IMR-90 (cell line): ENCODE measurements around the gene IQCK. TPM values are rescaled to one million over a fixed set of nuclear protein-coding genes. Genes with fewer than 3 reads are reported as not detected.

Source experiments
- ATAC-seq: fragments of 200-7000 bp; cut with Tn5 transposase; 2 replicates; pipeline ENCODE4 v1.9.1; 2020; ENCODE audit warnings: low read depth, mild to moderate bottlenecking, moderate library complexity
- BruUV-seq: library from RNA; stranded (reverse); fragments of 400-500 nt; replicated peaks from 2 replicates; lab custom pipeline; 2021; lab: Mats Ljungman, UMichigan
- CTCF ChIA-PET: fragments of 300-600 bp; formaldehyde crosslinking; extraction: SDS; loops from one replicate; lab custom pipeline; 2021; ENCODE audit warnings: antibody characterized with exemption; lab: Yijun Ruan, JAX
- POLR2A ChIA-PET: fragments of 300-600 bp; sonication (Branson Sonifier 250); formaldehyde crosslinking; loops from one replicate; lab custom pipeline; 2022; ENCODE audit warnings: antibody characterized with exemption; ENCODE audit not compliant: unreplicated experiment; lab: Charles Lee
- DNase-seq: peaks from one replicate; pipeline ENCODE4 v3.0.0; 2013
- H2AFZ ChIP-seq: replicated peaks from 2 replicates; pipeline ENCODE3; 2013; ENCODE audit warnings: low read length, mild to moderate bottlenecking; ENCODE audit not compliant: poor library complexity
- H2AK5ac ChIP-seq: 2 replicates; pipeline ENCODE4 v1.6.1; 2013; ENCODE audit warnings: low read depth, low read length, inconsistent platforms
- H2AK9ac ChIP-seq: replicated peaks from 2 replicates; pipeline ENCODE3; 2013; ENCODE audit warnings: mild to moderate bottlenecking, low read depth, low read length, moderate library complexity; ENCODE audit not compliant: poor library complexity
- H2BK120ac ChIP-seq: 2 replicates; pipeline ENCODE4 v1.6.1; 2013; ENCODE audit warnings: low read depth, low read length, inconsistent platforms
- H2BK15ac ChIP-seq: 3 replicates; pipeline ENCODE4 v1.6.1; 2013; ENCODE audit warnings: low read depth, low read length, inconsistent platforms
- H2BK20ac ChIP-seq: 2 replicates; pipeline ENCODE4 v1.6.1; 2013; ENCODE audit warnings: low read depth, mild to moderate bottlenecking, inconsistent platforms, low read length, moderate library complexity
- H2BK5ac ChIP-seq: 2 replicates; pipeline ENCODE4 v1.6.1; 2013; ENCODE audit warnings: mild to moderate bottlenecking, low read depth, low read length, inconsistent platforms; ENCODE audit not compliant: poor library complexity, severe bottlenecking
- H3K14ac ChIP-seq: replicated peaks from 2 replicates; pipeline ENCODE4 v1.6.1; 2013; ENCODE audit warnings: low read depth, low read length, inconsistent platforms
- H3K18ac ChIP-seq: 2 replicates; pipeline ENCODE4 v1.6.1; 2013; ENCODE audit warnings: low read depth, low read length, control low read depth
- H3K23ac ChIP-seq: 2 replicates; pipeline ENCODE4 v1.6.1; 2013; ENCODE audit warnings: low read depth, low read length, inconsistent platforms
- H3K27ac ChIP-seq: 2 replicates; pipeline ENCODE4 v1.5.1; 2013; ENCODE audit warnings: mild to moderate bottlenecking, control low read depth, low read length; ENCODE audit not compliant: insufficient read depth
- H3K27me3 ChIP-seq: 2 replicates; pipeline ENCODE4 v1.6.1; 2013; ENCODE audit warnings: low read length; ENCODE audit not compliant: control insufficient read depth, insufficient read depth
- H3K36me3 ChIP-seq: 2 replicates; pipeline ENCODE4 v1.6.1; 2013; ENCODE audit warnings: low read length, mixed read lengths; ENCODE audit not compliant: control insufficient read depth, insufficient read depth
- H3K4ac ChIP-seq: 2 replicates; pipeline ENCODE4 v1.6.1; 2013; ENCODE audit warnings: low read depth, low read length, inconsistent platforms
- H3K4me1 ChIP-seq: 2 replicates; pipeline ENCODE4 v1.6.1; 2013; ENCODE audit warnings: low read length, mixed read lengths; ENCODE audit not compliant: control insufficient read depth, insufficient read depth
- H3K4me2 ChIP-seq: 2 replicates; pipeline ENCODE4 v1.6.1; 2013; ENCODE audit warnings: low read depth, mild to moderate bottlenecking, control low read depth, low read length, moderate library complexity
- H3K4me3 ChIP-seq: 2 replicates; pipeline ENCODE4 v1.5.1; 2013; ENCODE audit warnings: low read depth, mild to moderate bottlenecking, control low read depth, low read length, moderate library complexity; ENCODE audit not compliant: insufficient read depth
- H3K56ac ChIP-seq: 2 replicates; pipeline ENCODE4 v1.6.1; 2013; ENCODE audit warnings: low read length, inconsistent platforms; ENCODE audit not compliant: insufficient read depth; ENCODE audit errors: extremely low read depth
- H3K79me1 ChIP-seq, 2 experiments: 2 replicates each; pipeline ENCODE4 v1.6.1; 2013; ENCODE audit warnings: low read length in 2 of 2, inconsistent platforms in 1 of 2, low read depth in 1 of 2
- H3K9ac ChIP-seq: 2 replicates; pipeline ENCODE4 v1.6.1; 2013; ENCODE audit warnings: low read depth, low read length, control low read depth
- H3K9me1 ChIP-seq: 2 replicates; pipeline ENCODE4 v1.6.1; 2013; ENCODE audit warnings: low read length, inconsistent platforms; ENCODE audit not compliant: insufficient read depth
- H3K9me3 ChIP-seq: 2 replicates; pipeline ENCODE4 v1.6.1; 2013; ENCODE audit warnings: low read length; ENCODE audit not compliant: control insufficient read depth, insufficient read depth
- H4K20me1 ChIP-seq: 2 replicates; pipeline ENCODE4 v1.6.1; 2013; ENCODE audit warnings: low read length, inconsistent platforms; ENCODE audit not compliant: insufficient read depth
- H4K5ac ChIP-seq: 2 replicates; pipeline ENCODE4 v1.6.1; 2013; ENCODE audit warnings: mild to moderate bottlenecking, low read depth, low read length, control low read depth
- H4K8ac ChIP-seq, 2 experiments: 2 replicates each; pipeline ENCODE4 v1.6.1; 2013; ENCODE audit warnings: low read depth in 2 of 2, low read length in 2 of 2, control low read depth in 1 of 2, inconsistent platforms in 1 of 2
- H4K91ac ChIP-seq: 2 replicates; pipeline ENCODE4 v1.6.1; 2013; ENCODE audit warnings: low read depth, low read length, inconsistent platforms; ENCODE audit not compliant: insufficient read depth
- BHLHE40 ChIP-seq: fragments of 150-350 bp; IDR thresholded peaks from 2 replicates; pipeline ENCODE4 v1.6.1; 2016; ENCODE audit warnings: mild to moderate bottlenecking, low read depth, low read length
- CEBPB ChIP-seq: IDR thresholded peaks from 2 replicates; pipeline ENCODE4 v1.6.1; 2012; ENCODE audit warnings: low read depth, low read length, improper control_type of control experiment
- CHD1 ChIP-seq: IDR thresholded peaks from 2 replicates; pipeline ENCODE4 v1.6.1; 2012; ENCODE audit warnings: low read depth, low read length, improper control_type of control experiment
- MAFK ChIP-seq: IDR thresholded peaks from 2 replicates; pipeline ENCODE4 v1.6.1; 2012; ENCODE audit warnings: low read depth, low read length, improper control_type of control experiment
- MAZ ChIP-seq: IDR thresholded peaks from 2 replicates; pipeline ENCODE4 v1.6.1; 2012; ENCODE audit warnings: low read depth, mild to moderate bottlenecking, low read length, improper control_type of control experiment, moderate library complexity, borderline replicate concordance
- MXI1 ChIP-seq: IDR thresholded peaks from 2 replicates; pipeline ENCODE4 v1.6.1; 2012; ENCODE audit warnings: low read depth, mild to moderate bottlenecking, low read length, moderate library complexity, borderline replicate concordance
- POLR2A ChIP-seq: IDR thresholded peaks from 2 replicates; pipeline ENCODE4 v1.6.1; 2012; ENCODE audit warnings: mild to moderate bottlenecking, low read depth, low read length
- RAD21 ChIP-seq: IDR thresholded peaks from 2 replicates; pipeline ENCODE4 v1.6.1; 2012; ENCODE audit warnings: low read length, improper control_type of control experiment
- RCOR1 ChIP-seq: IDR thresholded peaks from 2 replicates; pipeline ENCODE4 v1.6.1; 2012; ENCODE audit warnings: mild to moderate bottlenecking, low read length, improper control_type of control experiment; ENCODE audit not compliant: insufficient replicate concordance
- WGBS, 2 experiments: methylation state at CpG; one replicate each; pipeline versions ENCODE4 v1.1.5 to v1.1.7; 2013; ENCODE audit warnings: missing lambda C conversion rate in 2 of 2; ENCODE audit not compliant: insufficient read length in 1 of 2; ENCODE audit errors: extremely low coverage in 2 of 2; 5-methylcytosine and 5-hydroxymethylcytosine counted together
- dilution Hi-C: fragments of 300-500 bp; cut with HindIII; formaldehyde crosslinking; loops from one replicate; pipeline ENCODE4 v1.14.3; 2018; ENCODE audit warnings: low sequenced_read_pairs; ENCODE audit not compliant: unreplicated experiment
- in situ Hi-C: fragments of 300-500 bp; cut with MboI; formaldehyde crosslinking; loops from 3 replicates; pipeline ENCODE4 v1.14.3; 2019; ENCODE audit warnings: low sequenced_read_pairs, inconsistent platforms, mixed read lengths
- intact Hi-C: fragments of 100-400 bp; cut with micrococcal nuclease; formaldehyde crosslinking; loops from 2 replicates; pipeline ENCODE4 v1.10.0; 2022
- polyA plus RNA-seq, 3 experiments: library from polyadenylated mRNA; depleted of rRNA; stranded (reverse); fragments of >200 nt; gene quantifications; 2 replicates each; pipeline ENCODE4 v1.2.3, GENCODE V29; 2012; ENCODE audit warnings: low replicate concordance in 1 of 3
- total RNA-seq: library from RNA; depleted of rRNA; stranded (reverse); fragments of >200 nt; gene quantifications from 2 replicates; pipeline ENCODE4 v1.2.3, GENCODE V29; 2012
- TF ChIP-seq, protein P1 (sequence below): fragments of 150-350 bp; IDR thresholded peaks from 2 replicates; pipeline ENCODE4 v1.6.1; 2017; ENCODE audit warnings: mild to moderate bottlenecking, antibody characterized with exemption, low read length, low read depth

Gene IQCK
- total and polyA plus RNA-seq, 2 of the 4 experiments (the other 2 are of a cell fraction): 4.1 to 5.4 TPM

DNA sequence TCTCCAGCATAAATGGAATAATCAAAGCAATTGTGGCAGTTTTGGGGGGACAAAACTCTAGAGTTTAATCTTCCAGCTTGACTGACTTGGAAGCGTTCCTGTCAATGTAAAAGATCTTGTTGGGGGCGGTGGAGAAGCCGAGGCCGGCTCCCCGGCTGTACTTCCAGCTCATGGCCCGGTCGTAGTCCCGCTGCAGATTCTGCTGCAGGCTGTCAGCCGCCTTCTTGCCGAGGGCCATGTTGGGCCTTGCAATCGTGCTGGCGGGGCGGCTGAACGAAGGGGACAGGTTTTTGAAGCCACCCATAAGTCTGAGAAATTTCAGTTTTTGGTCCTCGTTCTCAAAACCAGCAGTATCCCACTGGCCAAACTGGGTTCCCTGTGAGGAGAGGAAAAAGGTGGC lies 11.2 kb upstream of the IQCK start:
- dilution Hi-C loops (no loop called here), intact Hi-C loops (no loop called here), in situ Hi-C loops (loop anchor here (25.0 kb wide), 1 partner anchor 595 kb away; the partner anchor contains the start of gene ITPRIPL2)
- Histone ChIP-seq H2AK9ac (no peak overlapping the region), H3K9ac (no peak overlapping the region), H2BK20ac (no peak overlapping the region), H3K9me3 (no peaks in the 10 kb centered on the region), H3K27ac (no peak overlapping the region), H3K36me3 (peaks cover 60% of the 10 kb centered on the region), H4K91ac (no peak overlapping the region), H2BK5ac (no peak overlapping the region), H3K4me1 (peaks cover 6% of the 10 kb centered on the region), H2AFZ (no peak overlapping the region), H3K14ac (no peak overlapping the region), H3K27me3 (no peaks in the 10 kb centered on the region), H2BK120ac (no peak overlapping the region), H4K8ac (no peak overlapping the region), H2BK15ac (no peak overlapping the region), H3K9me1 (peaks cover 8% of the 10 kb centered on the region), H3K79me1 (peaks cover 22 to 64% of the 10 kb centered on the region in 2 experiments; a peak in 3 of 4 replicates), H3K4ac (no peak overlapping the region), H3K56ac (no peak overlapping the region), H3K4me2 (no peak overlapping the region), H2AK5ac (no peak overlapping the region), H3K4me3 (no peak overlapping the region), H3K18ac (no peak overlapping the region), H3K23ac (no peak overlapping the region), H4K20me1 (peaks cover under 1% of the 10 kb centered on the region; the same call in 1 of the 2 replicates), H4K5ac (no peak overlapping the region)
- ATAC-seq (no peak), DNase-seq (no peak)
- TF ChIP-seq MXI1: no peak
- no peak for TF ChIP-seq POLR2A
- no peak for TF ChIP-seq CEBPB
- TF ChIP-seq RCOR1: no peak
- TF ChIP-seq, protein P1, sequence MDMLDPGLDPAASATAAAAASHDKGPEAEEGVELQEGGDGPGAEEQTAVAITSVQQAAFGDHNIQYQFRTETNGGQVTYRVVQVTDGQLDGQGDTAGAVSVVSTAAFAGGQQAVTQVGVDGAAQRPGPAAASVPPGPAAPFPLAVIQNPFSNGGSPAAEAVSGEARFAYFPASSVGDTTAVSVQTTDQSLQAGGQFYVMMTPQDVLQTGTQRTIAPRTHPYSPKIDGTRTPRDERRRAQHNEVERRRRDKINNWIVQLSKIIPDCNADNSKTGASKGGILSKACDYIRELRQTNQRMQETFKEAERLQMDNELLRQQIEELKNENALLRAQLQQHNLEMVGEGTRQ: no peak
- no peak for TF ChIP-seq BHLHE40
- TF ChIP-seq CHD1: no peak
- TF ChIP-seq RAD21: no peak
- no peak for TF ChIP-seq MAFK
- no peak for TF ChIP-seq MAZ
- WGBS, 2 experiments: 97% methylated on average over 5 of the region's 15 CpGs; no CpG with 5 or more reads in 1 of the 2 experiments
- TSS peak; percentile 17 for BruUV-seq
- ChIA-PET CTCF (no interaction called here), POLR2A (no interaction called here)
